ENCODE data around the gene EEA1. TPM values are rescaled to one million over a fixed set of nuclear protein-coding genes. Genes with fewer than 3 reads are reported as not detected.

EEA1 gene
- total and polyA plus RNA-seq, 10 of the 15 experiments (the other 5 are each of a cell fraction or from before 2014, with no cell fraction given), result 5.5 to 40.3 (median 13.5) TPM

DNA sequence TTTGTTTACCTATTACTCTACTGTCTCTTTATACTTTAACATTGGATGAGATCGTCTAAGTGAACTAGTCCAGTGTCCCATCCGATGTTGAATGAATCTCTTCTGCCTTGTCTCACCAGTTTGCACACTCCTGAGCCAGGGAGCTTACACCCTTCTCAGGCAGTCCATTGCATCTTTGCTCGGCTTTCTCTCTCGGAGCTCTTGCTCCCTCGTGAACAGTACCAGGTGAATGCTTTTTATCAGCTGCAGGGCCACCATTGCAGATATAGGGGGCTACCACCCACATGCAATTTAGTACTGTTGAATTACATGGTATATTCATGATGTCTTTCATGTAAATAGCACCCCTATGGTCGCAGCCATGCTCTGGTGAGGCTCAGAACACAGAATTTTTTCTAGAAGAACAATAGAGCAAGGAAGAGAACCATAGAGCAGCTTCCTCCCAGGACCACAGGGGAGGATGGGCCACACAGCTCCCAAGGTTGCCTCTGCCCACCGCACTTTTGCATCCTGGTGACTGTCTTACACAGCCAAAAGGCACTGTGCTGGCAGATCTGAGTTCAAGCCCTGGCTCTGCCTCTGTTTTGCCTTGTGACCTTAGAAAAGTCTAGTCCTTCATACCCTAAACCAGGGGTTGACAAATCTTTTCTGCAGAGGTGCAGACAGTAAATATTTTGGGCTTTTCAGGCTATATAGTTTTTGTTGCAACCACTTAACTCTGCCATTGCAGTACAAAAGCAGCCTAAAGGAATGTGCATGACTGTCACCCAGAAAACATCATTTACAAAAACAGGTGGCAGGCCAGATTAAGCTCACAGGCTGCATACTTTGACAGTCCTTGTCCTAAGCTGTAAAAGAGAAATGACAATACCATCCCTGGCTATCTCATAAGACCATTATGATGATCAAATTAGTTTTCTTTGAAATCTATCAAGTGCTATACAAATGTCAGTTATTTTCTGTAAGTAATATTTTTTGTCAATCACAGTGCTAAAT, 190.9 kb downstream of the EEA1 start (continued):
- TF ChIP-seq EP300 (IDR thresholded peaks at IDR 0.05; ENCODE audit: borderline replicate concordance in 1 of 2, control insufficient read depth in 1 of 2, low read depth in 2 of 2, low read length in 2 of 2), result no peak
- TF ChIP-seq FOS (IDR thresholded peaks at IDR 0.05; ENCODE audit: borderline replicate concordance, extremely low read depth, insufficient read length), result no peak
- no peak for TF ChIP-seq TARDBP (IDR thresholded peaks at IDR 0.05; ENCODE audit: borderline replicate concordance)
- TF ChIP-seq, protein P1, sequence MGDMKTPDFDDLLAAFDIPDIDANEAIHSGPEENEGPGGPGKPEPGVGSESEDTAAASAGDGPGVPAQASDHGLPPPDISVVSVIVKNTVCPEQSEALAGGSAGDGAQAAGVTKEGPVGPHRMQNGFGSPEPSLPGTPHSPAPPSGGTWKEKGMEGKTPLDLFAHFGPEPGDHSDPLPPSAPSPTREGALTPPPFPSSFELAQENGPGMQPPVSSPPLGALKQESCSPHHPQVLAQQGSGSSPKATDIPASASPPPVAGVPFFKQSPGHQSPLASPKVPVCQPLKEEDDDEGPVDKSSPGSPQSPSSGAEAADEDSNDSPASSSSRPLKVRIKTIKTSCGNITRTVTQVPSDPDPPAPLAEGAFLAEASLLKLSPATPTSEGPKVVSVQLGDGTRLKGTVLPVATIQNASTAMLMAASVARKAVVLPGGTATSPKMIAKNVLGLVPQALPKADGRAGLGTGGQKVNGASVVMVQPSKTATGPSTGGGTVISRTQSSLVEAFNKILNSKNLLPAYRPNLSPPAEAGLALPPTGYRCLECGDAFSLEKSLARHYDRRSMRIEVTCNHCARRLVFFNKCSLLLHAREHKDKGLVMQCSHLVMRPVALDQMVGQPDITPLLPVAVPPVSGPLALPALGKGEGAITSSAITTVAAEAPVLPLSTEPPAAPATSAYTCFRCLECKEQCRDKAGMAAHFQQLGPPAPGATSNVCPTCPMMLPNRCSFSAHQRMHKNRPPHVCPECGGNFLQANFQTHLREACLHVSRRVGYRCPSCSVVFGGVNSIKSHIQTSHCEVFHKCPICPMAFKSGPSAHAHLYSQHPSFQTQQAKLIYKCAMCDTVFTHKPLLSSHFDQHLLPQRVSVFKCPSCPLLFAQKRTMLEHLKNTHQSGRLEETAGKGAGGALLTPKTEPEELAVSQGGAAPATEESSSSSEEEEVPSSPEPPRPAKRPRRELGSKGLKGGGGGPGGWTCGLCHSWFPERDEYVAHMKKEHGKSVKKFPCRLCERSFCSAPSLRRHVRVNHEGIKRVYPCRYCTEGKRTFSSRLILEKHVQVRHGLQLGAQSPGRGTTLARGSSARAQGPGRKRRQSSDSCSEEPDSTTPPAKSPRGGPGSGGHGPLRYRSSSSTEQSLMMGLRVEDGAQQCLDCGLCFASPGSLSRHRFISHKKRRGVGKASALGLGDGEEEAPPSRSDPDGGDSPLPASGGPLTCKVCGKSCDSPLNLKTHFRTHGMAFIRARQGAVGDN (IDR thresholded peaks at IDR 0.05), result no peak
- no peak for TF ChIP-seq ZNF207 (IDR thresholded peaks at IDR 0.05; ENCODE audit: borderline replicate concordance)

DNA sequence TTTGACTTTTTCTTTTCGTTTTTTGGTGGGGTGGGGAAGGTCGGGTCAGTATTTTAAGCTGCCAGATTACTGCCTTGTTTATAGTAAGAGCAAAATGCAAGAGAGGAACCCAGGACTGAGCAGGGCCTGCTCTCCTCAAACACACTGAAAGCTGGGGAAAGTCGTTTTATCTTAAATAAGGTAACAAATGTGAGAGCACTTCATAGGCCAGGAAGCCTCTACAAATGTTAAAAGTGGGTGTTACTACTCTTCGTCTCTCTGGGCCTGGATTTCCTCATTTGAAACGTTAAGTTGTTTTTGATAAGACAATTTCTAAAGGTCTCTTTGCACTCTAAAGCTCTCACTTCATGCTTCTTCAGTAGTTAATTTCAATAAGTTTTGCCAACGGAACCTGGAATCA, 192.5 kb downstream of the EEA1 start:
- H3K79me2 ChIP-seq (ENCODE audit: control insufficient read depth, insufficient read depth, low read length), result no peaks in the 10 kb centered on the region
- ChIA-PET CTCF (no interaction called here), SMC1A (ENCODE audit: uncharacterized antibody, unreplicated experiment) (interaction anchor here (0.6 kb wide), 1 partner anchor 291 kb away, joined by 3 read pairs; no protein-coding TSS in a partner anchor), RAD21 (ENCODE audit: unreplicated experiment) (no interaction called here), POLR2A (no interaction called here)
- 64% methylated on average over 6 of the region's 6 CpGs for WGBS (ENCODE audit: insufficient coverage, insufficient replicate concordance, low lambda C conversion rate, missing lambda C conversion rate)
- no peak overlapping the region for H3K4me3 ChIP-seq
- FAIRE-seq (no peak), DNase-seq (ENCODE audit: low read depth, low spot score) (no peak), ATAC-seq (no peak)
- no peaks in the 10 kb centered on the region; a peak in 1 of 4 replicates for H3K27me3 ChIP-seq (replicated peaks in 1 of 2; ENCODE audit: control insufficient read depth in 2 of 2, insufficient read depth in 2 of 2, low read length in 1 of 2)
- in situ Hi-C loops (cut with MboI) (no loop called here), intact Hi-C loops (cut with micrococcal nuclease; ENCODE audit: unreplicated experiment) (no loop called here)
- no peaks in the 10 kb centered on the region for H4K20me1 ChIP-seq (ENCODE audit: control insufficient read depth, insufficient read depth)
- no peak overlapping the region for H2AFZ ChIP-seq (ENCODE audit: control insufficient read depth, low read depth, low read length)
- H3K9ac ChIP-seq (ENCODE audit: control insufficient read depth, insufficient read depth, low read length), result no peak overlapping the region
- H3K4me2 ChIP-seq (ENCODE audit: control insufficient read depth, insufficient read depth), result no peak overlapping the region
- H3K4me1 ChIP-seq (ENCODE audit: control insufficient read depth, insufficient read depth, low read length), result no peaks in the 10 kb centered on the region
- H3K9me3 ChIP-seq (replicated peaks; ENCODE audit: control insufficient read depth, insufficient read depth, low read length), result no peaks in the 10 kb centered on the region
- H3K36me3 ChIP-seq (ENCODE audit: control insufficient read depth in 2 of 2, insufficient read depth in 2 of 2, low read length in 1 of 2), result no peaks in the 10 kb centered on the region
- BruUV-seq (replicated peaks), result no TSS peak
- H3K27ac ChIP-seq (ENCODE audit: control insufficient read depth, insufficient read depth), result no peak overlapping the region
- TF ChIP-seq SUZ12 (IDR thresholded peaks at IDR 0.05; ENCODE audit: unreplicated experiment) (no peak), MEF2A (IDR thresholded peaks at IDR 0.05; ENCODE audit: insufficient read depth, low read depth, low read length) (no peak), NBN (IDR thresholded peaks at IDR 0.05) (no peak), HDAC2 (IDR thresholded peaks at IDR 0.05) (no peak), CHD1 (IDR thresholded peaks at IDR 0.05; ENCODE audit: low read depth, low read length) (no peak), RCOR1 (conservative IDR thresholded peaks at IDR 0.05; ENCODE audit: low read depth, low read length) (no peak), KAT2A (conservative IDR thresholded peaks at IDR 0.05; ENCODE audit: control insufficient read depth, low read depth, low read length) (no peak)
- TF ChIP-seq, protein P2, sequence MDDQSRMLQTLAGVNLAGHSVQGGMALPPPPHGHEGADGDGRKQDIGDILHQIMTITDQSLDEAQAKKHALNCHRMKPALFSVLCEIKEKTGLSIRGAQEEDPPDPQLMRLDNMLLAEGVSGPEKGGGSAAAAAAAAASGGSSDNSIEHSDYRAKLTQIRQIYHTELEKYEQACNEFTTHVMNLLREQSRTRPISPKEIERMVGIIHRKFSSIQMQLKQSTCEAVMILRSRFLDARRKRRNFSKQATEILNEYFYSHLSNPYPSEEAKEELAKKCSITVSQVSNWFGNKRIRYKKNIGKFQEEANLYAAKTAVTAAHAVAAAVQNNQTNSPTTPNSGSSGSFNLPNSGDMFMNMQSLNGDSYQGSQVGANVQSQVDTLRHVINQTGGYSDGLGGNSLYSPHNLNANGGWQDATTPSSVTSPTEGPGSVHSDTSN (IDR thresholded peaks at IDR 0.05; ENCODE audit: insufficient replicate concordance, low read depth, low read length), result no peak
- TF ChIP-seq, protein P3, sequence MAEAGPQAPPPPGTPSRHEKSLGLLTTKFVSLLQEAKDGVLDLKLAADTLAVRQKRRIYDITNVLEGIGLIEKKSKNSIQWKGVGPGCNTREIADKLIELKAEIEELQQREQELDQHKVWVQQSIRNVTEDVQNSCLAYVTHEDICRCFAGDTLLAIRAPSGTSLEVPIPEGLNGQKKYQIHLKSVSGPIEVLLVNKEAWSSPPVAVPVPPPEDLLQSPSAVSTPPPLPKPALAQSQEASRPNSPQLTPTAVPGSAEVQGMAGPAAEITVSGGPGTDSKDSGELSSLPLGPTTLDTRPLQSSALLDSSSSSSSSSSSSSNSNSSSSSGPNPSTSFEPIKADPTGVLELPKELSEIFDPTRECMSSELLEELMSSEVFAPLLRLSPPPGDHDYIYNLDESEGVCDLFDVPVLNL (IDR thresholded peaks at IDR 0.05; ENCODE audit: low read depth, low read length), result no peak
